Stimulated activated CD4-positive, alpha-beta T cell treated with anti-CD3 and anti-CD28 coated beads, Interleukin-12 subunit alpha, Interleukin-12 subunit beta, amount 100 ng/mL, for 24 hours (primary cell): ENCODE data around the gene AFAP1L1.

Experiments used
- DNase-seq, 2 experiments: peaks; one replicate each; pipeline ENCODE4 v3.0.0-alpha.2; 2020; ENCODE audit warnings: low read depth in 2 of 2

The AFAP1L1 gene

DNA sequence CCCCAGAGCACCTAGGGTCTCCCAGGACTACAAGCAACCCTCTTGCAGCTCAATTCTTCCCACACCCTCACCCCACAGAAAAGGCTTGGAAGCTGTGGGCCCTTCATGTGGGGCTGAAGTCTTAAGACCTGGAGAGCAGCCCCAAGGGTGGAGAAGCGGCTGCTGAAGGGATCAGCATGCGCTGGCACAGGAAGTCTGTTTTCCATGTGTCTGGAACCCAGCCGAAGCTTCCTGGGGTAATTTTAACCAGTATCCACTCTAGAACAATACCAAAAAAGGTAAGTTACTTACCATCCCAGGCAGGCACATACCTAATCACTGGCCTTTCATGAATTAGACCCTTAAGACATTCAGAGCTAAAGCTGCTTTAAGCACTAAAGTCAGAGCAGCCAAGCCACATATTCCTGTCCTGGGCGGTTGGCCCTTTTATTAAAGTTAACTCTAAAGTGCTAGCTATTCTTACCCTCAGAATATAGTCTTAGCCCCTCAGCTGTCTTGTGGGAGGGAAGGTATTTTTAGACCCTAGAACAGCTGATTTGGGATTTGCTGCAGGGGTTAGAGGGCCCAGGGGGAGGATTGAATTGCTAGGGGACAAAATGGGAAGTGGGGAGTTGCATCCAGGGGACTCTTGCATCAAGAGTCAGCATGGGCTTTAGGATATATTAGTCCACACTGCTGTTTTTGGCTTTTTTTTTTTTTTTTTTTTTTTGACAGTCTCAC, 100.6 kb downstream of the AFAP1L1 start:
- no peak for DNase-seq

DNA sequence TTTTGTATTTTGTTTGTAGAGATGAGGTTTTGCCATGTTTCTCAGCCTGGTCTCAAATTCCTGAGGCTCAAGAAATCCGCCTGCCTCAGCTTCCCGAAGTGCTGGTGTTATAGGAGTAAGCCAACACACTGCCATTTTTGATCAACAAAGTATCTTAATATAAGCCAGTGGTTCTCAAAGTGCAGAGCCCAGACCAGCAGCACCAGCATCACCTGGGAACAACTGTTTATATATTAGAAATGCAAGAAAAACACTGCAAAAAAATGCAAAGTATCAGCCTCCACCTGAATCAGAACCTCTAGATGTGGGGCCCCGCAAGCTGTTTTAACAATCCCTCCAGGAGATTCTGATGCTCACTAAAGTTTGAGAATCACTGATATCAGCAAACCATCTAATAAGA, 101.3 kb downstream of the AFAP1L1 start:
- no peak for DNase-seq

GRCh38 chr5:149374303-149374702, 102.6 kb downstream of the AFAP1L1 start:
- no peak for DNase-seq

- no peak for DNase-seq
These were observed 103.1 kb downstream of the AFAP1L1 start for GRCh38 chr5:149374801-149375200.

- DNase-seq = no peak
These were observed 103.8 kb downstream of the AFAP1L1 start for GRCh38 chr5:149375434-149375833.

- DNase-seq = no peak
These were observed 104.4 kb downstream of the AFAP1L1 start for GRCh38 chr5:149376104-149376503.

DNA sequence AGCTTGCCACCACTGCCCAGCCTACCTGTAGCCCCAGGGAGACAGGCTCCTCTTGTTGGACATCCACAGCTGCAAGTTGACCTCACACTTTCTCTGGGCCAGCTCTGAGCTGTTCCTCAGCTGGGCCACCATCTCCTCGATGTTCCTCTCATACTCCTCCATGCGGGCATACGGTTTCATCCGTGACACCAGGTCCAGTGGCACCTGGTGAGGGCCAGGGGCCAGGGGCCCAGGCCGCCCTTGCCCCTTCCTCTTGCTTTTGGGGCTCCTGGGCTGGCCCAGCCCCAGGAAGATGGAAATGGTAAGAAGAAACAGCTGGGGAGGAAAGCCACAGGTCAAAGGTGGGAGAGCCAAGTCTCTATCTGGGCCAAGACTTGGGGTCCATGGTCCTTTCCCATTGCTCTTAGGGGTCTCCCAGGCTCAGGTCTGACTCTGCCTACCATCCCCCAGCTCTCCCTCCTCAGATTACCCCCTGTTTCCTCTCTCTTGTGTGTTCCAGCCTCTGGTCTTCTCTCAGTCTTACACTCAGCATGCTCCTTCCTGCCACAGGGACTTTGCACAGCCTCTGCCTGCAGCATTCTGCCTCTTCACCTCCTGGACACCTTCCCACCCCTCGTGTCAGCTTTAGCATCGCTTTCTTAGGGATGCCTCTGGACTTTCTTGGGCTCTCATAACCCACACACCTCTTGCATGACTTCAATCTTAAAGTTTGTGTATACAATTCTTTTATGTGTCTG, 105.2 kb downstream of the AFAP1L1 start:
- no peak for DNase-seq

DNA sequence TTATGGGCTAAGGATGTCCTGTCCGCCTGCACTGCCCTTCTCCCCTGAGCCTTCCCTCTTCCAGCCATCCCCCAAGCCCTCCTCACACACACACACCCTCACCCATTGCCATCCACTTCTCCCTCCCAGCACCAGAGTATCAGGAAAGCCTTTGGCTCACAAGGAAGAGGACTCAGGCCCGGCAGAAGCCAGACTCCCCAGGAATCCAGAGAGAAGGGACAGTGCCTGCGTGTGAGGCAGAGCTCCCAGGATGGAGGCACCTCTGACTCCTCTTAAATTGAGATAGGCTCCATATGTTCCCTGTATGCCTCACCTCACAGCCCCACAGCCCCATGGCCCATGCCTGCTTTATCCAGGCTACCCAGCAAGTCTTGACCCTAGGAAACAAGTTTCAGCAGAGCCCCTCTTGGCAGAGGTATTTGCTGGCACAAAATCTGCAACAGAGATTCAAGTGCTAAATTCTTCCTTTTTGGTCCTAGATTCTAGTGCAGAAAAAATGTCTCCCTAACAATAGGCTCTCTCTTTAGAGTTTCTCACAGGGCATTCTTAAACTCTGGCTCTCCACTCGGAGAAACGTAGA, 106.7 kb downstream of the AFAP1L1 start:
- no peak for DNase-seq

- no peak for DNase-seq
These were observed 107.6 kb downstream of the AFAP1L1 start, which contains the start of gene IL17B for GRCh38 chr5:149379177-149379761. Gene IL17B, minus strand, starts transcription at chr5:149379292. Its CDS starts 67 bp downstream, at chr5:149379225.

DNA sequence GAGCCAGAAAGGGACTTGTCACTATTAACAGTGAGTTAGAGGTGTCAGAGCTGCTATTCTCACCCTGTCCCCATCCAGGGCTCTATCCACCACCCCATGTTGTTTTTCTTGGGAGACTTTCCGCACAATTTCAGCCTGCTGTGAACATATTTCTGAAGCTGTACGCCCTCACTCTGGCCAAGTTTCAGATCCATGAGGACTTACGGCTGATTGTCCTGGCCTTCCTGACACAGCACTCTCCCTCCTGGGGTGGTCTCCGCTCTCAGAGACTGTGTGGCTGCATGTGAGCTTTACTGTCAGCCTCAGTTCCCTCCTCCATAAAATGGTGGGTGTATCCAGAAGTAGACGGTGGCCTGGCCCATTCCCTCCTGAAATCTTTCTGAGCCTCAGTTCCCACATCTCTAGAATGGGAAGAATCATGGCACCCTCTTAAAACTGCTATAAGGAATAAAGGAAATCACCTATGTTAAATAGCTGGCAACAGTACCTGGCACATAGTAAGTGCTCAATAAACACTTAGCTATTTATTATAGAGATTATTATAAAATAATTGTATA, 108.2 kb downstream of the AFAP1L1 start:
- no peak for DNase-seq

DNA sequence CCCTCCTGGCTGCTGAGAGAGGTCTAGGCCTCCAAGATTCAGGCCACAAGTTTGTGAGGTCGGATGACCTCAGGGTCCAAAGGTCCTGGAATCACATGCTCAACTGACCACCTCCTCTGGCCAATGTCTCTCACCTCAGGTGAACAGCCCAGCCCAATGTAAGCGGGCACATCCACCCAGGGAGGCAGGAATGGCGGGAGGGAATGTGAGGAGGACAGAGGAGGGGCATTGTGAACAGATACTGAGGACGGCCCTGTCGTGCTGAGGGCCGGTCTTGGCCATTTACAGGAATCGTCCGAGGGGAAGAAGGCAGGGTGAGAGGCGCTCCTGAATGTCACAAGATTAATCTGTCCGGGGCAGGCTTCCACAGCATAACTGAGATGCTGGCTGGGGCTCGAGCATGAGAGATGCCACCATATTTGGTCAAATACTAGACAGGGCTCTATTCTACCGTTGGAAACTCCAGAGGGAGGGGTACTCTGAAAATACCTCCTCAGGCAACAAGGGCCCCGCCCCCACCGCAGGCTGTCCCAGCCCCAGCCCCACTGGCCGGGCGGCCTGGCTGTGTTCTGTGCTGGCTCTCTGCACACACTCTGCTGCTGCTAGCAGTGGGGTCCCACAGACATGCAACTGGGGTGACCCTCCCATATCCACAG, 108.9 kb downstream of the AFAP1L1 start:
- DNase-seq = no peak

DNA sequence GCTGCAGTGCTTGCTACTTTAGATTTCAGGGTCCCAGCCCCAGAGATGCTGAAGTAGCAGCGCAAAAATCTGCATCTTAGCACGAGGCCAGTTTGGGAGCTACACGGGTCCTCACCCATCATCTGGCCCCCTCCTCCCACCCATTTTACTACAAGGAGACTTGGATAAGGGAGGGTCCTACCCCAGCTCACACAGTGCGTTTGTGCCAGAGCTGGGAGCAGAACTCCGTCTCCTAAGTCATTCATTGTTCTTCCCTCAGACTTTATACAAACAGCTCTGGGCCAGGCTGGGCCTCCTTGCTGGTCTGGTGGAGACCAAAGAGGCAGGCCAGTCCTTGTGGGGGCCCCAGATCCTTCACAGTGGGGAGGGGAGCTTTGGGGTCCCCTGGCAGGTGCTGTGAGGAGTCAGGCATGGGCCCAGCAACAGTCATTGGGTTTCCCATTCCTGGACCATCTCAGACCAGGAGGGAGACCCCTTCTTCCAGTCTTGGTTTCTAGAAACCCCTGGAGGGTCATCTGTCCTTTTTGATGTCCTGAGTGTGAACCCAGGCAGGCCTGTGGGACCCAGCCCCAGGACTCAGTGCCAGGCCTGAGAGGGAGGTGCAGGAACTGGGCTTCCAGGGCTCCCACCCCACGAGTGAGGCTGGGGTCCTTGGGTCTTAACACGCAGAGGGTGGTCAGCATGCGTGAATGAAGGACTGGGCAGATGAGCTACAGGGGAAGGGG, 109.8 kb downstream of the AFAP1L1 start:
- no peak for DNase-seq

- peak; percentile 54 to 68 for DNase-seq
These were observed 110.3 kb downstream of the AFAP1L1 start for GRCh38 chr5:149381986-149382338.

- DNase-seq = no peak
These were observed 111.0 kb downstream of the AFAP1L1 start for GRCh38 chr5:149382517-149383220.

DNA sequence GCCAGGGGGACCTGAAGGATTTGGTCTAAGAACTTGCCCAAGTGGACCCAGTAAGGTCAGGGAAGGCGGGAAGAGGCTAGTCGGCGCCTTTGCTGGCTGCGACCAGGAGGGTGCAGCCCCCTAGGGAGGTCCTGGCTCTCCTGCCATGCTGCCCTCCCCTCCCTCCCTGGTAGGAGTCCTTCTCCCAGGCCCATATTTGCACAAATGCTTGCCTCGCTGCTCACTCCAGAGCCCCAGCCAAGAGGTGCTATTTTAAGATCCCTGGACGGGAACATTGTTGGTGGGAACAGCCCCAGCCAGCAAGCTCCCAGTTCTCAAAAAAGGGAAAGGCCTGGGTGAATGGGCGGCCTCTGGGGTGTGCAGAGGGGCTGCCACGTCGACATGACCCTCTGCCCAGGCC, 111.7 kb downstream of the AFAP1L1 start:
- no peak for DNase-seq

- DNase-seq = no peak
These were observed 114.5 kb downstream of the AFAP1L1 start for GRCh38 chr5:149386166-149386565.

- DNase-seq = no peak
These were observed 115.5 kb downstream of the AFAP1L1 start for GRCh38 chr5:149387081-149387631.

DNA sequence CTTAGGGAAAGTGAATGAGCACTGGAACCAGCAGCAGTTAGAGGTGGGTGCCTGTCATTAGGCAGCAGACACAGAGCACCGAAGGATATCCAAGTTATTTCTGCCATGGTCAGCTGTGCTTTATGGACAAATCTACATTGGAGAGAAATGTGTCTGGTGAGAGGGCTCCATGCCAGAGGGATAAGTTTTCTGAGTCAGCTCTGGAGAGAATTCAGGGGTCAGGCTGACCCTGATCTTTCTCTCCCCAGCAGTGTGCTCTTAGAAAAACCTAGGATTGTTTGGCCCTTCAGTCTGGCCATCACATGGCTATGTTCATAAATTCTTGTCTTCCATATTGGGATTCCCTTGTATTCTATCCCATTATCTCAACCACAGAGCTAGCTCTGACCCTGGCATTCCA, 116.3 kb downstream of the AFAP1L1 start:
- no peak for DNase-seq

GRCh38 chr5:149388498-149389190, 117.0 kb downstream of the AFAP1L1 start:
- DNase-seq = no peak
